Ishikawa (cell line): ENCODE data around the gene MTHFD1L.

ENCODE experiments used
- CEBPB ChIP-seq: IDR thresholded peaks from 2 replicates; pipeline ENCODE4 v1.6.1; 2012
- CREB1 ChIP-seq: IDR thresholded peaks from 2 replicates; pipeline ENCODE4 v1.6.1; 2012; ENCODE audit warnings: low read depth
- EGR1 ChIP-seq: IDR thresholded peaks from 2 replicates; pipeline ENCODE4 v1.6.1; 2012
- EP300 ChIP-seq: IDR thresholded peaks from 2 replicates; pipeline ENCODE4 v1.6.1; 2012; ENCODE audit warnings: borderline replicate concordance
- FOXM1 ChIP-seq: IDR thresholded peaks from 2 replicates; pipeline ENCODE4 v1.6.1; 2012; ENCODE audit warnings: low read depth, borderline replicate concordance
- NFIC ChIP-seq: IDR thresholded peaks from 2 replicates; pipeline ENCODE4 v1.6.1; 2012
- RAD21 ChIP-seq: IDR thresholded peaks from 2 replicates; pipeline ENCODE4 v1.6.1; 2012; ENCODE audit warnings: low read depth
- TAF1 ChIP-seq: IDR thresholded peaks from 2 replicates; pipeline ENCODE4 v1.6.1; 2012; ENCODE audit warnings: low read depth, mild to moderate bottlenecking
- TCF12 ChIP-seq: IDR thresholded peaks from 2 replicates; pipeline ENCODE4 v1.6.1; 2012; ENCODE audit warnings: low read depth
- TEAD4 ChIP-seq: IDR thresholded peaks from 2 replicates; pipeline ENCODE4 v1.6.1; 2012
- YY1 ChIP-seq: IDR thresholded peaks from 2 replicates; pipeline ENCODE4 v1.6.1; 2012; ENCODE audit warnings: low read depth
- ZBTB7A ChIP-seq: IDR thresholded peaks from 2 replicates; pipeline ENCODE4 v1.6.1; 2012; ENCODE audit warnings: low read depth
- TF ChIP-seq, protein P1 (sequence below): IDR thresholded peaks from 2 replicates; pipeline ENCODE4 v1.6.1; 2012; ENCODE audit warnings: low read depth, mild to moderate bottlenecking
- TF ChIP-seq, protein P2 (sequence below): IDR thresholded peaks from 2 replicates; pipeline ENCODE4 v1.6.1; 2012
- TF ChIP-seq, protein P3 (sequence below): IDR thresholded peaks from 2 replicates; pipeline ENCODE4 v1.6.1; 2012

MTHFD1L gene

DNA sequence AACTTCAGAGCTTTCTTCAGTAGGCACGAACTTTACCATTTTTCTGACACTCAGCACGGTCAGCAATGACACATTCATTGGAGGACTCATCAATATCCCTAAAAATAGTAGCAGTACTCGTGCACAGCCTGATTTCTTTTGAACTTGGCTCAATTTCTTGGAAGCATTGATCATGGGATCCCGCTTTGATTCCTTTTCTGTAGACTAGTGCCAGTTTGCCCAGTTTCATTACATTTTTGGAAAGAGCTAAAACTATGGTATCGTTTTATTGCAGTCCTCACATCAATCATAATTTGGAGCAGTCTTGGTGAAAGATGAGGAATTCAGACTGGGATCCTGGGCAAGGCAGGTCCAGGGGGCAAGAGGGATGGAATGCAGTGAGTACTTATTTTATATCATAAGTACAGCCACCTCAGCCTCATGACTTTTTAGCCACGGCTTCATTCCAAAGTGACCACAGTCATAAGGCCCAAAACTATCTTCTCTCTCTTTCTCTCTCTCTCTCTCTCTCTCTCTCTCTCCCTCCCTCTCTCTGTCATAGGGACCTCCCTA is 203.3 kb downstream of the MTHFD1L start:
- TF ChIP-seq RAD21 (no peak), TAF1 (no peak), ZBTB7A (no peak), TCF12 (no peak), EGR1 (no peak), NFIC (no peak), FOXM1 (no peak)
- TF ChIP-seq, protein P1, sequence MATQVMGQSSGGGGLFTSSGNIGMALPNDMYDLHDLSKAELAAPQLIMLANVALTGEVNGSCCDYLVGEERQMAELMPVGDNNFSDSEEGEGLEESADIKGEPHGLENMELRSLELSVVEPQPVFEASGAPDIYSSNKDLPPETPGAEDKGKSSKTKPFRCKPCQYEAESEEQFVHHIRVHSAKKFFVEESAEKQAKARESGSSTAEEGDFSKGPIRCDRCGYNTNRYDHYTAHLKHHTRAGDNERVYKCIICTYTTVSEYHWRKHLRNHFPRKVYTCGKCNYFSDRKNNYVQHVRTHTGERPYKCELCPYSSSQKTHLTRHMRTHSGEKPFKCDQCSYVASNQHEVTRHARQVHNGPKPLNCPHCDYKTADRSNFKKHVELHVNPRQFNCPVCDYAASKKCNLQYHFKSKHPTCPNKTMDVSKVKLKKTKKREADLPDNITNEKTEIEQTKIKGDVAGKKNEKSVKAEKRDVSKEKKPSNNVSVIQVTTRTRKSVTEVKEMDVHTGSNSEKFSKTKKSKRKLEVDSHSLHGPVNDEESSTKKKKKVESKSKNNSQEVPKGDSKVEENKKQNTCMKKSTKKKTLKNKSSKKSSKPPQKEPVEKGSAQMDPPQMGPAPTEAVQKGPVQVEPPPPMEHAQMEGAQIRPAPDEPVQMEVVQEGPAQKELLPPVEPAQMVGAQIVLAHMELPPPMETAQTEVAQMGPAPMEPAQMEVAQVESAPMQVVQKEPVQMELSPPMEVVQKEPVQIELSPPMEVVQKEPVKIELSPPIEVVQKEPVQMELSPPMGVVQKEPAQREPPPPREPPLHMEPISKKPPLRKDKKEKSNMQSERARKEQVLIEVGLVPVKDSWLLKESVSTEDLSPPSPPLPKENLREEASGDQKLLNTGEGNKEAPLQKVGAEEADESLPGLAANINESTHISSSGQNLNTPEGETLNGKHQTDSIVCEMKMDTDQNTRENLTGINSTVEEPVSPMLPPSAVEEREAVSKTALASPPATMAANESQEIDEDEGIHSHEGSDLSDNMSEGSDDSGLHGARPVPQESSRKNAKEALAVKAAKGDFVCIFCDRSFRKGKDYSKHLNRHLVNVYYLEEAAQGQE = no peak
- TF ChIP-seq, protein P2, sequence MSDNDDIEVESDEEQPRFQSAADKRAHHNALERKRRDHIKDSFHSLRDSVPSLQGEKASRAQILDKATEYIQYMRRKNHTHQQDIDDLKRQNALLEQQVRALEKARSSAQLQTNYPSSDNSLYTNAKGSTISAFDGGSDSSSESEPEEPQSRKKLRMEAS = no peak

DNA sequence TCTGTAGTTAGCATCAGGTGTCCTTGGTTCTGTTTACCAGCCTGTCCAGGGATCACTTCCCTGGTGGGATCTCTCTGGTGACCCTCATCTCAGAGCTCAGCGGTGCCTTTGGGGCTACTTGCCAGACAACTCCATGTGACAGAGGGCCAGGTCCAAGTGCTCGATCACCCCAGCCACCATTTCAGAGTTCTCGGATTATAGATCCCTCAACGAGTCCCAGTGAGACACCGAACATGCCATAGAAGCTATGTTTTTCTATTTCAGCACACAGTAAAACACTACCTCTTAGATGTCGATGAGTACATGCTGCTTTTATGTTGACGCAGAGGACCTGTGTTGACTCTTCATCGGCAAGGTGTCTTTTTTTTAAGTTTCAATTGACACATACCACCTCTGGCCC is 204.1 kb downstream of the MTHFD1L start:
- TF ChIP-seq EP300 (no peak), CEBPB (no peak), FOXM1 (no peak), TAF1 (no peak), RAD21 (no peak), NFIC (no peak), TEAD4 (no peak), YY1 (no peak), EGR1 (no peak), ZBTB7A (no peak), TCF12 (no peak)
- TF ChIP-seq, protein P2 = no peak
- TF ChIP-seq, protein P1 = no peak
- TF ChIP-seq, protein P3, sequence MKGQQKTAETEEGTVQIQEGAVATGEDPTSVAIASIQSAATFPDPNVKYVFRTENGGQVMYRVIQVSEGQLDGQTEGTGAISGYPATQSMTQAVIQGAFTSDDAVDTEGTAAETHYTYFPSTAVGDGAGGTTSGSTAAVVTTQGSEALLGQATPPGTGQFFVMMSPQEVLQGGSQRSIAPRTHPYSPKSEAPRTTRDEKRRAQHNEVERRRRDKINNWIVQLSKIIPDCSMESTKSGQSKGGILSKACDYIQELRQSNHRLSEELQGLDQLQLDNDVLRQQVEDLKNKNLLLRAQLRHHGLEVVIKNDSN = no peak

DNA sequence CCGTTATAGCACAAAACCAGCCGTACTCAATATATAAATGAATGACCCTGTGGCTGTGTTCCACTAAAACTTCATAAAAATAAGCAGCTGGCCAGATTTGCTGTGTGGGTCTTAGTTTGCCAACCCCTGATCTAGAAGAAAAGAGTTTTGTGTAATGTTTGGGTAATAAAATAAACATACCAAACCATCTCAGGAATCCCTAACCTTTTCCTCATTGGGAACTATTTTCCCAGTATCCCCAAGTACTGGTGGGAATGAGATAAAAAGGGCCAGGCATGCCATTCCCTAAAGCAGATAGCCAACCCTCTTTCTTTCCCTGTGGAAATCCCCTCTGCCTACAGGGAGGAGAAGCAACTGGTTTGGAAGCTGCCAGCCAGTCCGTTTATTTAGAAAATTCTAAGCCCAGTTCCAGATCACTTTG is 205.1 kb downstream of the MTHFD1L start:
- TF ChIP-seq CREB1 = no peak
- TF ChIP-seq, protein P3 = no peak
- no peak for TF ChIP-seq CEBPB
- TF ChIP-seq TEAD4 = no peak
- no peak for TF ChIP-seq TAF1
- TF ChIP-seq ZBTB7A = no peak
- TF ChIP-seq FOXM1 = no peak
- TF ChIP-seq EP300 = no peak
- no peak for TF ChIP-seq YY1
- no peak for TF ChIP-seq EGR1
- TF ChIP-seq, protein P2 = no peak
- TF ChIP-seq NFIC = no peak
- no peak for TF ChIP-seq RAD21
- TF ChIP-seq, protein P1 = no peak

DNA sequence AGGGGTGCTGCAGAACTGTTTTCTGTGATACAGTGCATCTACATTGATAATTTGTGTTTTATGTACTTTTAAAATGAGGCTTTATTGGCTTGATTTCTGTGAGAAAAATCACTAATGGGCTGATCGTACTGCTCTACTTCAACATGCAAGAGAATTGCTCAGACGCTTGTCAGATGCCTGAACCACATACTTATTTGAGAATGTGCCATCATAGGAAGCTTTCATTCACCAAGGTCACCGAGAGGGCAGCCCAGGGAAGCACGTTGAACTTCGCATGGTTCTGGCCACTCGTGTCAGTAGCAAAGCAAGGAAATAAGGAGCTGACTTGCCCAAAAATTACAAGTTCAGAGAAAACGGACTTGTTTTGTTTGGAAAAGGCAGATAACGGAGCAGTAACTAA is 205.8 kb downstream of the MTHFD1L start:
- no peak for TF ChIP-seq EP300
- no peak for TF ChIP-seq TAF1
- TF ChIP-seq TCF12 = no peak

DNA sequence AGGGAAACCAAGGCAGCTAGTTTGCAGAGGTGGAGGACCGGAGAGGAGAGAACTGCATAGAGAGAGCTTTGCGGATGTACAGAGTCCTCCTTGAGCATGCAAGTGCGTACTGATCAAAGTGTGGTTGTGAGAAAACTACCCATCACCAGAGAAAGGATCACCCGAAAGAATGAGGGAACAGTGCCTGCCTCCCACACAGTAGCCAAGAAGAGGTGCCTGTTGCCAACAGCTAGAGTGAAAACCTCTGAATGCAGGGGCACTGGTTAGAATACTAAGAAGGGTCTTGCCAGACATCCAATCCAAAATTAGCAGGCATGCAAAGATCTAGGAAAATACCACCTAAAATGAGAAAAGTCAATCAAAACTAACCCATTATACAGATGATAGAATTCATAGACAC is 207.6 kb downstream of the MTHFD1L start:
- TF ChIP-seq CREB1 = no peak
- no peak for TF ChIP-seq TEAD4
- TF ChIP-seq FOXM1 = no peak
- no peak for TF ChIP-seq TAF1
- TF ChIP-seq, protein P1 = no peak
- no peak for TF ChIP-seq EP300
- no peak for TF ChIP-seq ZBTB7A
- TF ChIP-seq, protein P2 = no peak
- TF ChIP-seq EGR1 = no peak
- no peak for TF ChIP-seq CEBPB
- TF ChIP-seq YY1 = no peak
- no peak for TF ChIP-seq NFIC
- no peak for TF ChIP-seq RAD21
- no peak for TF ChIP-seq TCF12
